Measurements from ENCODE around the gene EGF.

DNA sequence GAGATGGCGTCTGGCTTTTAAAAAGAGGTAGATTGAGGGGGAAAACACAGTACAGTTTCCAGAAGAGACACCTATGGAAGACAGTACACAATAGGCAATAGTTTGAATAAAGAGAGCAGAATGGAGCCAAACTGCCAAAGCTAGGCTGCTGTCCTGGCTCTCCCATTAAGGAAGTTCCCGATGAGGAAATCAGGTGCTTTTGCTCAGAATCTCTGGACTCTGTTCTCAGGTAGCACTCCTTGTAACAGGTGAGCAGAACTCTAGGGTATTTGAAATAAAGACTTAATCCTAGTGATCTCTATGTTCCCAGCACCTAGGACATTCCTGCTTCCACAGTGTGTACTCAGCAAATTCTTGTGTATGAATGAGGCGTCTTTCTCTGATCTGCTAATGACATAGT, 1.6 kb downstream of the EGF start:
- TF ChIP-seq POLR2A (IDR thresholded peaks at IDR 0.05): no peak
- TF ChIP-seq, protein P1, sequence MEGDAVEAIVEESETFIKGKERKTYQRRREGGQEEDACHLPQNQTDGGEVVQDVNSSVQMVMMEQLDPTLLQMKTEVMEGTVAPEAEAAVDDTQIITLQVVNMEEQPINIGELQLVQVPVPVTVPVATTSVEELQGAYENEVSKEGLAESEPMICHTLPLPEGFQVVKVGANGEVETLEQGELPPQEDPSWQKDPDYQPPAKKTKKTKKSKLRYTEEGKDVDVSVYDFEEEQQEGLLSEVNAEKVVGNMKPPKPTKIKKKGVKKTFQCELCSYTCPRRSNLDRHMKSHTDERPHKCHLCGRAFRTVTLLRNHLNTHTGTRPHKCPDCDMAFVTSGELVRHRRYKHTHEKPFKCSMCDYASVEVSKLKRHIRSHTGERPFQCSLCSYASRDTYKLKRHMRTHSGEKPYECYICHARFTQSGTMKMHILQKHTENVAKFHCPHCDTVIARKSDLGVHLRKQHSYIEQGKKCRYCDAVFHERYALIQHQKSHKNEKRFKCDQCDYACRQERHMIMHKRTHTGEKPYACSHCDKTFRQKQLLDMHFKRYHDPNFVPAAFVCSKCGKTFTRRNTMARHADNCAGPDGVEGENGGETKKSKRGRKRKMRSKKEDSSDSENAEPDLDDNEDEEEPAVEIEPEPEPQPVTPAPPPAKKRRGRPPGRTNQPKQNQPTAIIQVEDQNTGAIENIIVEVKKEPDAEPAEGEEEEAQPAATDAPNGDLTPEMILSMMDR (IDR thresholded peaks at IDR 0.05): no peak
